AG04450 (cell line): ENCODE measurements around the gene SAMHD1. TPM values are rescaled to one million over a fixed set of nuclear protein-coding genes. Genes with fewer than 3 reads are reported as not detected.

Experiments used
- CTCF ChIA-PET: fragments of 300-600, 350-600 bp; formaldehyde crosslinking; extraction: SDS; loops from one replicate; lab custom pipeline; 2022; ENCODE audit warnings: antibody characterized with exemption, inconsistent platforms; lab: Charles Lee
- POLR2A ChIA-PET: fragments of 350-600 bp; formaldehyde crosslinking; extraction: SDS; loops from one replicate; lab custom pipeline; 2021; ENCODE audit warnings: antibody characterized with exemption, inconsistent platforms; lab: Yijun Ruan, JAX
- DNase-seq: peaks from one replicate; pipeline ENCODE4 v3.0.0-alpha.2; 2011; ENCODE audit warnings: low read depth, low spot score
- H3K27ac ChIP-seq: one replicate; pipeline ENCODE4 v1.5.1; 2012; ENCODE audit warnings: low read depth, low read length, control low read depth
- H3K27me3 ChIP-seq: one replicate; pipeline ENCODE4 v1.6.0; 2012; ENCODE audit warnings: low read length; ENCODE audit not compliant: control insufficient read depth, insufficient read depth
- H3K4me3 ChIP-seq: 2 replicates; pipeline ENCODE4 v1.5.1; 2011; ENCODE audit warnings: mild to moderate bottlenecking, low read depth, low read length, control low read depth
- H3K9me3 ChIP-seq: 2 replicates; pipeline ENCODE4 v1.5.1; 2012; ENCODE audit warnings: low read length; ENCODE audit not compliant: control insufficient read depth, insufficient read depth
- polyA plus RNA-seq: library from polyadenylated mRNA; depleted of rRNA; stranded (reverse); fragments of >200 nt; gene quantifications from 2 replicates; pipeline ENCODE4 v1.2.3, GENCODE V29; 2011
- TF ChIP-seq, protein P1 (sequence below): IDR thresholded peaks from 2 replicates; pipeline ENCODE4 v1.5.1; 2011; ENCODE audit warnings: low read depth, low read length, control low read depth, inconsistent platforms

SAMHD1 gene
- polyA plus RNA-seq, 1 experiment, result 25.2 TPM

DNA sequence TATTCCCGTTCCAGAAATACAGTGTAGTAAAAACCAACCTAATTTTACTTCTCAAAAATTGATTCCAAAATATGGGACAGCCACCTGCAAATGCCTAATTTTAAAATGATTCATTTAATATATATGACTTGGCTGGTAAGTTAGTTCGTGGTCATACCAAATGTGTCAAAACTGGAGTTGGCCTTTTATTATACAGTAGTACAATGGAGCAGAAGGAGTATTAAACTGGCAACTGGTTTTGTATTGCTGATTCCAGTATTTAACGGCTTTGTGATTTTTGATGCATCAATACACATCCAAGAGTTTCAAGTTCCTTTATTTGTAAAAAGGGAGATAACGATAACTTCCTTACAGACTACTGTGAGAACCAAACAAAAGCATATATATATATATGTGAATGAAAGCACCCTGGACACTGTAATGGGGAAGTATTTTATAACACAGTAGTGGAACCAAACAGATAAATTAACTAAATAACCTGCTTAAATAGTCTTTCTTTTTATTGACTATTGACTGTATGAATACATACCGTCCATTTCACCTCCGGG lies 24.8 kb downstream of the SAMHD1 start:
- Histone ChIP-seq H3K27me3 (no peaks in the 10 kb centered on the region), H3K4me3 (no peak overlapping the region), H3K9me3 (no peaks in the 10 kb centered on the region), H3K27ac (no peak overlapping the region)
- ChIA-PET CTCF (no interaction called here), POLR2A (no interaction called here)
- no peak for DNase-seq
- TF ChIP-seq, protein P1, sequence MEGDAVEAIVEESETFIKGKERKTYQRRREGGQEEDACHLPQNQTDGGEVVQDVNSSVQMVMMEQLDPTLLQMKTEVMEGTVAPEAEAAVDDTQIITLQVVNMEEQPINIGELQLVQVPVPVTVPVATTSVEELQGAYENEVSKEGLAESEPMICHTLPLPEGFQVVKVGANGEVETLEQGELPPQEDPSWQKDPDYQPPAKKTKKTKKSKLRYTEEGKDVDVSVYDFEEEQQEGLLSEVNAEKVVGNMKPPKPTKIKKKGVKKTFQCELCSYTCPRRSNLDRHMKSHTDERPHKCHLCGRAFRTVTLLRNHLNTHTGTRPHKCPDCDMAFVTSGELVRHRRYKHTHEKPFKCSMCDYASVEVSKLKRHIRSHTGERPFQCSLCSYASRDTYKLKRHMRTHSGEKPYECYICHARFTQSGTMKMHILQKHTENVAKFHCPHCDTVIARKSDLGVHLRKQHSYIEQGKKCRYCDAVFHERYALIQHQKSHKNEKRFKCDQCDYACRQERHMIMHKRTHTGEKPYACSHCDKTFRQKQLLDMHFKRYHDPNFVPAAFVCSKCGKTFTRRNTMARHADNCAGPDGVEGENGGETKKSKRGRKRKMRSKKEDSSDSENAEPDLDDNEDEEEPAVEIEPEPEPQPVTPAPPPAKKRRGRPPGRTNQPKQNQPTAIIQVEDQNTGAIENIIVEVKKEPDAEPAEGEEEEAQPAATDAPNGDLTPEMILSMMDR, result no peak

- CTCF ChIA-PET, result no interaction called here
These were observed 26.3 kb downstream of the SAMHD1 start for GRCh38 chr20:36925234-36925633.

DNA sequence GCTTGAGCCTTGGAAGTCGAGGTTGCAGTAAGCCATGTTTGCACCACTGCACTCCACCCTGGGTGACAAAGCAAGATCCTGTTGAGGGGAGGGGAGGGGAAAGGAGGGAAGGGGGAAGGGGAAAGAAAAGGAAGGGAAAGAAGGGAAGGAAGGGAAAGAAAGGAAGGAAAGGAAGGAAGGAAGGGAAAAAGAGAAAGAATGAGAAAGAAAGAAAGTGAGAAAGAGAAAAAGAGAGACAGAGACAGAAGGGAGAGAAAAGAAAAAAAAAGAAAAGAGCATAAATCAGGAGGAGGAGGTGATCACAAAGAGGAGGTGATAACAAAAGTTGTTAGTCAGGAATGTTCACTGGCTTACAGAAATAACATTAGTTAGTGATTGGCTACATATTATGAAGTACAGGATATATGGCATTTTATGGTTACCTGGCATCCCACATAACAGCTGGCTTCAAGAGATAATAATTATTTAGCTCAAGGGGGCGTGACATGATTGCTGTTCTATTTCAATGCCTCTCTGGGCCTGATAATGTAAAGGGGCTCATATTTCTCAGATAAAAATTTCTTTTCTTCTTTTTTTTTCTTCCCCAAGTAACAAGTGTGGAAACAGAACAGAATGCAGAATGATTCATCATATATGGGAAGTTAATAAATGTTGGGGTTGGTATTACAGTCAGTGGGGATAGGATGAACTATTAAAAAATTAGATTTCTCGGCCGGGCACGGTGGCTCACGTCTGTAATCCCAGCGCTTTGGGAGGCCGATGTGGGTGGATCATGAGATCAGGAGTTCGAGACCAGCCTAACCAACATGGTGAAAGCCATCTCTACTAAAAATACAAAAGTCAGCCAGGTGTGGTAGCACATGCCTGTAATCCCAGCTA lies 27.1 kb downstream of the SAMHD1 start:
- Histone ChIP-seq H3K9me3 (no peaks in the 10 kb centered on the region), H3K27me3 (no peaks in the 10 kb centered on the region), H3K4me3 (no peak overlapping the region), H3K27ac (no peak overlapping the region)
- CTCF ChIA-PET, result interaction anchor here (0.5 kb wide), 1 partner anchor 171 kb away, joined by 3 read pairs; the partner anchor contains the start of gene RBL1
- TF ChIP-seq, protein P1, result no peak
- DNase-seq, result no peak
- POLR2A ChIA-PET, result no interaction called here

More at GRCh38 chr20:36925234-36925633, 26.3 kb downstream of the SAMHD1 start:
- H3K9me3 ChIP-seq, result no peaks in the 10 kb centered on the region
- POLR2A ChIA-PET, result no interaction called here
- DNase-seq, result no peak
- H3K4me3 ChIP-seq, result no peak overlapping the region
- no peaks in the 10 kb centered on the region for H3K27me3 ChIP-seq
- TF ChIP-seq, protein P1, result no peak
- H3K27ac ChIP-seq, result no peak overlapping the region

DNA sequence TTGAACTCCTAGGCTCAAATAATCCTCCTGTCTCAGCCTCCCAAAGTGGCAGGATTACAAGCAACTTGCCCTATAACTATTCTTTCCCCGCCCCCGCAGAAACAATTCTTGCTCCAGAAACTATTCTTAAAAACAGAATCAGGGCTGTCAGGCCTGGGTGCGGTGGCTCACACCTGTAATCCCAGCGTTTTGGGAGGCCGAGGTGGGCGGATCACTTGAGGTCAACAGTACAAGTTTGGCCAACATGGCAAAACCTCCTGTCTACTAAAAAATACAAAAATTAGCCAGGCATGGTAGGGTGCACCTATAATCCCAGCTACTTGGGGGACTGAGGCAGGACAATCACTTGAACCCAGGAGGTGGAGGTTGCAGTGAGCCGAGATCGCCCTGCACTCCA lies 31.2 kb downstream of the SAMHD1 start:
- ChIA-PET CTCF (interaction anchor here (0.9 to 2.8 kb wide), 8 partner anchors 11 to 151 kb away, joined by 3 to 19 read pairs (median 5); a partner anchor contains a TSS), POLR2A (interaction anchor here (0.6 to 1.0 kb wide), 2 partner anchors 15 to 20 kb away, joined by 3 read pairs; no protein-coding TSS in a partner anchor)
- no peaks in the 10 kb centered on the region for H3K9me3 ChIP-seq
- TF ChIP-seq, protein P1, result no peak
- no peak overlapping the region for H3K4me3 ChIP-seq
- no peak for DNase-seq
- no peaks in the 10 kb centered on the region for H3K27me3 ChIP-seq
- H3K27ac ChIP-seq, result no peak overlapping the region
